Smooth muscle cell of the coronary artery (primary cell): ENCODE measurements around the gene POLDIP2. TPM values are rescaled to one million over a fixed set of nuclear protein-coding genes. Genes with fewer than 3 reads are reported as not detected.

Source experiments
- total RNA-seq: library from RNA; depleted of rRNA; stranded (reverse); fragments of >200 nt; gene quantifications from 2 replicates; pipeline ENCODE4 v1.2.3, GENCODE V29; 2014; ENCODE audit warnings: low replicate concordance

Gene POLDIP2, protein sequence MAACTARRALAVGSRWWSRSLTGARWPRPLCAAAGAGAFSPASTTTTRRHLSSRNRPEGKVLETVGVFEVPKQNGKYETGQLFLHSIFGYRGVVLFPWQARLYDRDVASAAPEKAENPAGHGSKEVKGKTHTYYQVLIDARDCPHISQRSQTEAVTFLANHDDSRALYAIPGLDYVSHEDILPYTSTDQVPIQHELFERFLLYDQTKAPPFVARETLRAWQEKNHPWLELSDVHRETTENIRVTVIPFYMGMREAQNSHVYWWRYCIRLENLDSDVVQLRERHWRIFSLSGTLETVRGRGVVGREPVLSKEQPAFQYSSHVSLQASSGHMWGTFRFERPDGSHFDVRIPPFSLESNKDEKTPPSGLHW
- total RNA-seq = 42.0 and 70.8 TPM in 2 replicates

DNA sequence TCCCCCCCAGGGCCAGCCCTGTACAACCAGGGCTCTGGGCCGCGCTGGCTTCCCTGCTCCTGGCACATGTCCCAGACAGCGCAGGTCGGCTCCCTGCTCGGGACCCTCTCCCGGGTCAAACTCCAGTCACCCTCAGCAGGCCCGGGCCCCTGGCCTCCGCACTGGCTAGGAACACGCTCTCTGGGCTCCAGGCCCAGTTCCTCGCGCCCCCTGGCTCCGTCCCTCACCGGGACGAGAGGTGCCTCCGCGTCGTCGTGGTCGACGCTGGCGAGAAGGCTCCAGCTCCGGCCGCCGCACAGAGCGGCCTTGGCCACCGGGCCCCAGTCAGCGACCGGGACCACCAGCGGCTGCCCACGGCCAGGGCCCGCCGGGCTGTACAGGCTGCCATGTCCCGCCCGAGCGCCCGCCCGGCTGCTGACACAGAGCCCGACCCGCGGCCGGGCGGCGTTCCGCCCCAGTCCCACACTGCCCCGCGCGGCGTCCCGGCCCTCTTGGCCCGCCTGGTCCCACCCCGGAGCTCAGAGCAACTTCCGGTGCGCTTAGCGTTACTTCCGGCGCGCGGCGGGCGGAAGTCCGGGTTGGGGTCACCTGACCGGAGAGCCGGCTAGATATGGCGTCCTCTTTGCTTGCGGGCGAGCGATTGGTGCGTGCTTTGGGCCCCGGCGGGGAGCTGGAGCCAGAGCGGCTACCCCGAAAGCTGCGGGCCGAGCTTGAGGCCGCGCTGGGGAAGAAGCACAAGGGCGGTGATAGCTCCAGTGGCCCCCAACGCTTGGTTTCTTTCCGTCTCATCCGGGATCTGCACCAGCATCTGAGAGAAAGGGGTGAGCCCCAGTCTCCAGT, at the start of gene POLDIP2:
POLDIP2 (minus strand) TSS at position 467 of the 840 bp plus-strand sequence; CDS start at position 388, 79 bp downstream.

DNA sequence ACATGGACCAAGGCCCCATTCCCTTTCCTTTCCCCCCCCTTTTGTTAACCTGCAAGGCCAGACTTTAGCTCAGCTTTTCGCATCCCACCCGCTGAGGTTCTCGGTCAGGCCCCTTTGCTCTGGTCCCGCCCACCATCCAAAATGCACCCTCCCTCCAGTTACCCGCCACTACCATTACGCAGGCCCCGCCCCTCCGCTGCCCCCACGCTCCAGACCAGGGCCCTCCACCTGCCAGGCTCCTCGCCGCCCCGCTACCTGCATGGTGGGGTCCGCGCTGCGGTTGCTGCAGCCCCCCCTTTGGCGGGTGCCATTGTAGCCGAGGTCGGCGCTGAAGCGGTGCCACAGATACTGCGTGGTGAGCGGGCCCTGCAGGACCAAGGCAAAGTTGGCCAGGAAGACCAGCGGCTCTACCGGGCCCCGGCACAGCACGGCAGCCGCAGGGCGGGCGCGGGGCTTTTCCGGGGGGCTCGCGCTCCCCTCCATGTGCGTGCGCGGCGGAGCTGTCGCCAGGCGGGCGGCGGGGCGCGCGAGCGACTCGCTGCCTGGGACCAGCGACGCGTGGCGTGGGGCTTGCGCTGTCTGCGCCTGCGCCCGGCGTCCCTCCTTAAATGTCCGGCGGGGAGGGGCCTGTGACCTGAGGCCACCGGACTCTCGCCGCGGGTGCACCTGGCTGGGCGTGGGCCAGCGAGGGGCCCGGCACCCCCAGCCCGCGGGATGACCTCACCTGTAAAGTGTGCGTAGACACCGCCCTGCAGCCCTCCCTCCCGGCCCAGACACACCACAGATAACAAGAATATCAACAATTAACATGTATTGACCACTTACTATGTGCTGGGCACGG, 48.5 kb upstream of the POLDIP2 start, which contains the start of gene SLC46A1:
SLC46A1 (minus strand) TSS at position 581 of the 841 bp plus-strand sequence; CDS start at position 483, 98 bp downstream.

DNA sequence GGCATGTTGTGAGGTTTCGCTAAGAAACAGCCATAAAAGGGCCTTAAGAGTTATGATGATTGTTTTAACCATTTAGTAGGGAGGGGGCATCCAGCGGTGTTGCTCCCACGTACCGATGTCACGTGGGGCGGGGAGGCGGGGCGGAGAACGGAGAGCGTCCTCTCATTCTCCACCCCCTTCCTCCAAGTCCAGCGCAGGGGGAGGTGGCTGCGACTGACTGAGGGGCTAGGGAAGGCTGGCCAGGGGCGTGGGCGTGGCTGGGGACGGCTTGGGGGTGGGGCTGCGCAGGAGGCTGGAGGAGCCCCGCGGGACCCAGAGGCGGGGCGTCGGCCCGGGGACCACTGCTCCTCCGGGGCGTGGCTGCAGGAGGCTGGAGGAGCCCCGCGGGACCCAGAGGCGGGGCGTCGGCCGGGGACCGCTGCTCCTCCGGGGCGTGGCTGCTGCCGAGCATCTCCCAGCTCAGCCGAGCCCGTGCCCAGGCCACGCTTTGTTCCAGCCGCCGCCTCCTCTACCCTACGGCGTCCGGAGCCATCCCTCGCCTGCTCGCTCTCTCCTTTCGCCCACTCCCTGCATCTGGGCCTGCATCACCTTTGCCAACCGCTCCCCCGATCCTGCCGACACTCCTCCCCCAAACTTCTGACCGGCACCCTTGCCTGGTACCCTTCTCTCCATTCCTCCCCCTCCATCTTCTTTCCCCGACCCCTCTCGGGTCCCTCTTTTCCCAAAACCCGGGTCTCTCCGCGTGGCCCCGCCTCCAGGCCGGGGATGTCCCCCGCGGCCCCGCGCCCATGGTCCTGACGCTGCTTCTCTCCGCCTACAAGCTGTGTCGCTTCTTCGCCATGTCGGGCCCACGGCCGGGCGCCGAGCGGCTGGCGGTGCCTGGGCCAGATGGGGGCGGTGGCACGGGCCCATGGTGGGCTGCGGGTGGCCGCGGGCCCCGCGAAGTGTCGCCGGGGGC, 14.2 kb upstream of the POLDIP2 start, which contains the start of gene SARM1:
SARM1 (plus strand) TSS at position 450 of the 958 bp plus-strand sequence; CDS start at position 789, 339 bp downstream.

DNA sequence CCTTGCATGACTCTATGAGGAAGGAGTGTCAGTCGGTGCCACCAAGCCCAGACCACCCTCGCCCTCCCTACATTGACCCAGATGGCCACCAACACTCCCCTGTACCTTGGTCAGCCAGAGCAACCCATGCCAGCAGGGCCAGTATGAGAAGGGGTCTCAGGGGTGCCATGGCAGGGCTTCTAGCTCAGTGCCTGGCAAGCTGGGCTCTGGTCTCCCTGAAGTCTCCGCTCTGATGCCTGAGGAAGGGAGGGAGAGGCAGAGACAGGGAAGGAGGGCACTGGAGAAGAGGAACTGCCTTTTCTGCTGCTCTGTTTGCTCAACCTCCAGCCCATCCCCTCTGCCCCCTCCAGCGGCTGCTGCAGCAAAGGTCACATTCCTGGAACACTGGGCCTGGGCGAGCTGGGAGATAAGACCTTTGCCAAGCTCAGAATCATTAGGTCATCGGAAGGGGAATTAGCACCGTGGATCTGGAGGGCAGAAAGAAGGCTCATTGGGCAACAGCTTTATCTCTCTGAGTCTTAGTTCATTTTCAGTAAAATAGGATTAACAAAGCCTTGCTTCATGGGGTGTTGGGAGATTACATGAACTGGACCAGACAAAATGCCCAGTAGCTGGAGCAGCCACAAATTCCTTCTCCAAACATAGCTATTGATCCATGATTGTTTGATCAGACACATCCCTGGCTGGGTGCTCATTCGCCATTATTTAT, 12.9 kb upstream of the POLDIP2 start, which contains the start of gene VTN:
VTN (minus strand) TSS at position 273 of the 709 bp plus-strand sequence; CDS start at position 169, 104 bp downstream.

DNA sequence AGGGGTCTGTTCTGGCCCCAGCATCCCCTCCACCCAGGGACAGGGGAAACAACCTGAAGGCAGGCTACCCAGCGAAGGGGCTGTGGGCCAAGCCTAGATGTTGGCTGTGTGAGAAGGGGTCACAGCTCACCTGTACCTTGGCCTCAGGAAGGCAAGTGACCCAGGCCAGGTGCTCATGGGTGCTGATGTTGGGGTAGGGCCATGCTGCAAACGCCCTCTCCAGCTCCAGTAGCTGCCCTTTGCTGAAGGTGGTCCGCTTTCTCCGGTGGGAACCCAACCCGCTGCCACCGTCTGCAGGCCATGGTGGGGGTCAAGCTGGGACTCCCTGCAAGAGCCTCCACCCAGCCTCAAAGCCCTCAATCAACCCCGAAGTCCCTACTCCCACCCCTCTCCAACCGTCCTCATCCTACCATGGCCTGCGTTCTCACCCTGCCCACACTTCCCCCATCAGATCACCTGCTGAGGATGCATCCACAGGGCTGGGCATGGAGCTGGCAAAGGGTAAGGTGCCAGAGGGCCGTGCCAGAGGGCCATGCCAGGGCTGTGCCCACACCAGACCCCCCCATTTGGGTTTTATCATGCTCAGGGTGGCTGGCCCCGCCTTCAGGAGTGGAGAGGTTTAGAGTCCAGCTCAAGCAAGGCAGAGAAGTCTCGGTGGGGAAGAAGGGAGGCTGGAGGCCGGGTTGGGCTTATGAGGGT, 7.5 kb upstream of the POLDIP2 start, which contains the start of gene SEBOX:
SEBOX (minus strand) TSS at position 535 of the 699 bp plus-strand sequence; CDS start at position 487, 48 bp downstream.

DNA sequence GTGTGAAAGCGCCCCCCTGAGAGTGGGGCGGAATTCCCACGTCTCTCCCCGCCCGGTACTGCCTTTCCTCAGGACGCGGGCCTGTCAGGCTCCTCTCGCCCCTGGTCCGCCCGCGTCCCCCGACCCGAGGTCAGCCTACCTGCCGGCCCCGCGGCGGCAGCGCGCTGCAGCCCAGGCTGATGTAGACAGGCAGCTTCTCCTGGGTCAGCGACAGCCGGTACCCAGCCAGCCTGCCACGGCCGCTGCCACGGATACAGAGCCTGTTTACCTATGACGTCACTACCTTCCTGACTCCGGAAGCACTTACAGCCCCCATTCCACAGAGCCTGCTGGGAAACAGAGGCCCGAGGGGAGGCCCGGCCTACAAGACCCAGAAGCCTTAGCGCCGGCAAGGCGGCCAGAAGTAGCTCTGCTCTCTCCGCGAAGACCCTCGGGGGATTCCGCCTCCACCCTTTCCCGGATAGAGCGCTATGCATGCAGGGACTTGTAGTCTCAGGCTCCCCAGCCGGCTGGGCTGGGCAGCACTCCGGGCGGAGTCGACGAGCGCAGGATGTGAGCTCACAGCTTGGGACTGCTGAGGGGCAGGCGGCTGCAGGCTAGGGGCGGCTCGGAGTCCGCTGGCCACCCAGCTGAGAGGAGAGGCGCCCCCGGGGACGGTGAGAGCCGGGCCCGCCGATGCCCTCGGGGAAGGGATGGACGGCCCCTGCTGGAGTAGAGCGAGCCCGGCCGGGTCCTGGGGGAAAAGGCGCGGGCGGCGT, 21.9 kb downstream of the POLDIP2 start, which contains the start of the genes IFT20 and TNFAIP1:
IFT20 (minus strand) TSS at position 272 of the 758 bp plus-strand sequence. CDS start 3,487 bp downstream, outside the sequence.
TNFAIP1 (plus strand) TSS at position 561 of the 758 bp plus-strand sequence. CDS start 3,761 bp downstream, outside the sequence.

DNA sequence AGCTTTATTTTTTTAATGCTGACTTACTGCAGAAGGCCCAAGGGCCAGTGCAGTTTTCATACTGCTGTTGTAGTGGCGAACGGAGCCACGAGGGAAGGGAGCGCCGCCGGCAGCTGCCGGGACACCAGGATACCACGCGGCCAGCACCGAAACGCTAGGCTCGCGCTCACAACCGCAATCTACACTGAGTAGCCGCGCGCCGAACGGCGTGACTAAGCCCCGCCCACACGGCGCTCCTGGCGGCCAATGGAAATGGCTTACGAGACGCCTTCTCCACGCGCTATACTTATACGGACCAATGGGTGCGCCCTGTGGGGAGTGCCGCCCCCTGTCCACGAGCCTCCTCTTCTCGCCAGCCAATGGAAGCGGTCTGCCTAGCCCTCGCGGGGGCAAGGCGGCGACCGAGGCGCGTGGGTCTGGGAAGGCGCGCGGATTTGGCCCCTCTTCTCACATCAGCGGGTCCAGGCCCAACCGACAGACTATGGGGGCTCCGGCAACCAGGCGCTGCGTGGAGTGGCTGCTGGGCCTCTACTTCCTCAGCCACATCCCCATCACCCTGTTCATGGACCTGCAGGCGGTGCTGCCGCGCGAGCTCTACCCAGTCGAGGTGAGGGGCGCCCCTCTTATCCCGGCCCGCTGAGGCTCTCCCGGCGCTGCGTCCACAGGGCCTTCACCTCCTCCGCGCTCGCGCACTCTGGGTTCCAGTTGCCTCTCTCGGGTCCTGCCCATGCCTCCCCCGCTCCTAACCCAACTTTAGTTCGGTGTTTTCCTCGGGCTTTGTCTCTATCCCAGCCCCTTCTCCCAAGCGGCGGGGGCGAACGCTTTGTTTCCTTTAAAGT, 38.3 kb downstream of the POLDIP2 start, which contains the start of gene TMEM97:
TMEM97 (plus strand) TSS at position 442 of the 839 bp plus-strand sequence; CDS start at position 482, 40 bp downstream.

Other genes starting within 250 kb of the POLDIP2 start
- gene TMEM97, start 38.3 kb downstream of the POLDIP2 start, total RNA-seq = 5.7 and 12.0 TPM in 2 replicates
- gene IFT20, start 22.1 kb downstream of the POLDIP2 start, total RNA-seq = 63.4 and 77.0 TPM in 2 replicates
- gene TNFAIP1, start 21.8 kb downstream of the POLDIP2 start, total RNA-seq = 28.1 and 47.7 TPM in 2 replicates
- gene SEBOX, start 7.7 kb upstream of the POLDIP2 start, total RNA-seq = not detected in 2 replicates
- 0.35 and 1.9 TPM in 2 replicates for gene VTN, start 12.8 kb upstream of the POLDIP2 start, total RNA-seq
- gene SARM1, start 14.2 kb upstream of the POLDIP2 start, total RNA-seq = 3.6 and 6.6 TPM in 2 replicates
- gene SLC46A1, start 48.7 kb upstream of the POLDIP2 start, total RNA-seq = 4.3 and 6.8 TPM in 2 replicates
- gene SLC13A2, start 116.1 kb upstream of the POLDIP2 start, total RNA-seq = not detected in 2 replicates
- gene FOXN1, start 148.8 kb upstream of the POLDIP2 start, total RNA-seq = not detected in 2 replicates
- 13.7 and 22.3 TPM in 2 replicates for gene UNC119, start 195.1 kb upstream of the POLDIP2 start, total RNA-seq
- 48.4 and 53.0 TPM in 2 replicates for gene PIGS, start 214.0 kb upstream of the POLDIP2 start, total RNA-seq
- 54.3 and 98.8 TPM in 2 replicates for gene ALDOC, start 219.4 kb upstream of the POLDIP2 start, total RNA-seq
- gene SPAG5, start 241.5 kb upstream of the POLDIP2 start, total RNA-seq = 2.9 and 13.4 TPM in 2 replicates